ENCODE measurements around the gene MUC4. TPM values are rescaled to one million over a fixed set of nuclear protein-coding genes. Genes with fewer than 3 reads are reported as not detected.

Gene MUC4
- total and polyA plus RNA-seq, 4 donors, result not detected

- Histone ChIP-seq H3K4me1 (ENCODE audit: control insufficient read depth in 4 of 4, insufficient read depth in 4 of 4, low read length in 3 of 4) (no peaks in the 10 kb centered on the region), H3K27me3 (ENCODE audit: control insufficient read depth in 4 of 4, insufficient read depth in 4 of 4, low read length in 3 of 4) (no peaks in the 10 kb centered on the region)
Measured at GRCh38 chr3:195769551-195769950, 42.2 kb downstream of the MUC4 start.

More at GRCh38 chr3:195769551-195769950, 42.2 kb downstream of the MUC4 start:
- H3K4me3 ChIP-seq (ENCODE audit: low read depth in 1 of 3, low read length in 3 of 3), result no peak overlapping the region
- no peaks in the 10 kb centered on the region for H3K9me3 ChIP-seq (ENCODE audit: control insufficient read depth in 4 of 4, low read length in 3 of 4)
- TF ChIP-seq FOXA2 (IDR thresholded peaks at IDR 0.05), result no peak
- TF ChIP-seq, protein P1, sequence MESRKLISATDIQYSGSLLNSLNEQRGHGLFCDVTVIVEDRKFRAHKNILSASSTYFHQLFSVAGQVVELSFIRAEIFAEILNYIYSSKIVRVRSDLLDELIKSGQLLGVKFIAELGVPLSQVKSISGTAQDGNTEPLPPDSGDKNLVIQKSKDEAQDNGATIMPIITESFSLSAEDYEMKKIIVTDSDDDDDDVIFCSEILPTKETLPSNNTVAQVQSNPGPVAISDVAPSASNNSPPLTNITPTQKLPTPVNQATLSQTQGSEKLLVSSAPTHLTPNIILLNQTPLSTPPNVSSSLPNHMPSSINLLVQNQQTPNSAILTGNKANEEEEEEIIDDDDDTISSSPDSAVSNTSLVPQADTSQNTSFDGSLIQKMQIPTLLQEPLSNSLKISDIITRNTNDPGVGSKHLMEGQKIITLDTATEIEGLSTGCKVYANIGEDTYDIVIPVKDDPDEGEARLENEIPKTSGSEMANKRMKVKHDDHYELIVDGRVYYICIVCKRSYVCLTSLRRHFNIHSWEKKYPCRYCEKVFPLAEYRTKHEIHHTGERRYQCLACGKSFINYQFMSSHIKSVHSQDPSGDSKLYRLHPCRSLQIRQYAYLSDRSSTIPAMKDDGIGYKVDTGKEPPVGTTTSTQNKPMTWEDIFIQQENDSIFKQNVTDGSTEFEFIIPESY (IDR thresholded peaks at IDR 0.05), result no peak
- TF ChIP-seq SP1 (IDR thresholded peaks at IDR 0.05), result no peak
- no peak for TF ChIP-seq CTCF (IDR thresholded peaks at IDR 0.05; ENCODE audit: low read depth, low read length, missing input control)
- no peak for TF ChIP-seq GABPA (IDR thresholded peaks at IDR 0.05 in 1 of 2, conservative IDR thresholded peaks at IDR 0.05 in 1 of 2)
- no peak for TF ChIP-seq FOXA1 (IDR thresholded peaks at IDR 0.05)
- no peak for TF ChIP-seq REST (IDR thresholded peaks at IDR 0.05)
- TF ChIP-seq, protein P2, sequence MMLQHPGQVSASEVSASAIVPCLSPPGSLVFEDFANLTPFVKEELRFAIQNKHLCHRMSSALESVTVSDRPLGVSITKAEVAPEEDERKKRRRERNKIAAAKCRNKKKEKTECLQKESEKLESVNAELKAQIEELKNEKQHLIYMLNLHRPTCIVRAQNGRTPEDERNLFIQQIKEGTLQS (IDR thresholded peaks at IDR 0.05), result no peak
- no peak for TF ChIP-seq HNF4A (conservative IDR thresholded peaks at IDR 0.05)
- 90% methylated on average over 10 of the region's 10 CpGs for WGBS
- no peak for DNase-seq (ENCODE audit: low spot score)
- no peak overlapping the region for H3K9ac ChIP-seq (ENCODE audit: low read depth in 1 of 2, low read length in 2 of 2)
- H3K27ac ChIP-seq (ENCODE audit: low read depth in 1 of 2, low read length in 2 of 2), result no peak overlapping the region
- no peaks in the 10 kb centered on the region for H3K36me3 ChIP-seq (ENCODE audit: control insufficient read depth in 4 of 4, insufficient read depth in 3 of 4, low read depth in 1 of 4, low read length in 3 of 4)

Measured in liver (tissue), 9 donors.